ENCODE results near the gene EIF5AL1. TPM values are rescaled to one million over a fixed set of nuclear protein-coding genes. Genes with fewer than 3 reads are reported as not detected.

EIF5AL1 gene
- total RNA-seq, 6 experiments from 2014 or later, result 0.31 to 0.54 (median 0.44) TPM; not detected in 1

DNA sequence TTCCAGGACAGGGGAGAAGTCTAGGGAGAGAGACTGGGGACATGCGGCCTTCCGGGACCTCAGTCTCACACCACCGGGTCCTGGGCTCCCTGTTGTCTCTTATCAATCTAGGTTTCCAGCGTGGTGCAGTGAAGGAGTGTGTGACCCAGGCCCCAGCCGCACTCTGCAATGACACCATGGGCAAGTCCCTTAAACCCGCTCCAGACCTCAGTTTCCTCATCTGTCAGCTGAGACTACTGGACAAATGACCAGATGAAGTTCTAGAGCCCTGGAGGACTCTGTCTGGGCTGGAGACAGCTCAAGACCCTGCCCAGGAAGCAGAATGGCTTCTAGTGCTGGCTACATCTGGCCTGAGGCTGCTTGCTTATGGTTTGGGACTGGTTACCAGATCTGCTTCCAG, 20.1 kb upstream of the EIF5AL1 start:
- Histone ChIP-seq H3K4me1 (no peaks in the 10 kb centered on the region), H3K36me3 (no peaks in the 10 kb centered on the region), H3K27ac (no peak overlapping the region), H3K4me3 (no peak overlapping the region), H3K9me3 (no peaks in the 10 kb centered on the region), H3K27me3 (no peaks in the 10 kb centered on the region)
- 100% methylated on average over 3 of the region's 6 CpGs for WGBS (ENCODE audit: insufficient coverage, low coverage, low lambda C conversion rate, missing lambda C conversion rate)
- intact Hi-C loops (cut with DNase I), result loop anchor here in 1 of 2 donors (10.0 kb wide), 1 partner anchor 117 kb away; no protein-coding TSS in a partner anchor
- no peak for TF ChIP-seq POLR2A (IDR thresholded peaks at IDR 0.05)
- TF ChIP-seq, protein P1, sequence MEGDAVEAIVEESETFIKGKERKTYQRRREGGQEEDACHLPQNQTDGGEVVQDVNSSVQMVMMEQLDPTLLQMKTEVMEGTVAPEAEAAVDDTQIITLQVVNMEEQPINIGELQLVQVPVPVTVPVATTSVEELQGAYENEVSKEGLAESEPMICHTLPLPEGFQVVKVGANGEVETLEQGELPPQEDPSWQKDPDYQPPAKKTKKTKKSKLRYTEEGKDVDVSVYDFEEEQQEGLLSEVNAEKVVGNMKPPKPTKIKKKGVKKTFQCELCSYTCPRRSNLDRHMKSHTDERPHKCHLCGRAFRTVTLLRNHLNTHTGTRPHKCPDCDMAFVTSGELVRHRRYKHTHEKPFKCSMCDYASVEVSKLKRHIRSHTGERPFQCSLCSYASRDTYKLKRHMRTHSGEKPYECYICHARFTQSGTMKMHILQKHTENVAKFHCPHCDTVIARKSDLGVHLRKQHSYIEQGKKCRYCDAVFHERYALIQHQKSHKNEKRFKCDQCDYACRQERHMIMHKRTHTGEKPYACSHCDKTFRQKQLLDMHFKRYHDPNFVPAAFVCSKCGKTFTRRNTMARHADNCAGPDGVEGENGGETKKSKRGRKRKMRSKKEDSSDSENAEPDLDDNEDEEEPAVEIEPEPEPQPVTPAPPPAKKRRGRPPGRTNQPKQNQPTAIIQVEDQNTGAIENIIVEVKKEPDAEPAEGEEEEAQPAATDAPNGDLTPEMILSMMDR (IDR thresholded peaks at IDR 0.05), result no peak
- no peak for DNase-seq
- no peak for ATAC-seq

DNA sequence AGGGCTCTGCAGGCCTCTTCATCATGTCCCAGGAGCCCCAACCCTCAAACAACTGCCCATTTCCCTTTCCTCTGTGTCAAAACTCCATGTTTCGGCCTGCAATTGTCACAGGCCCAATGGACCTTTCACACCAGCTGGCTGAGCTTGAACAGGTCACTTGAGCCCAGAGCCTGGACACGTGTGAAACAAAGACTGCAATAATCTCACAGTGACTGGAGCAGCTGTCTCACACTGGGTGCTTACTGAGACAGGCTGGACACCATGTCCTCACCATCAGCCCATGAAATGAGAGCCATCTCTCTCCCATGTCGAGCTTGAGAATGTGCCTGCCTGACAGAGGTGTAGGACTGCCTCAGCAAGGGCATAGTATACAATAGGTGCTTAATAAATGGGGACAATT, 19.5 kb upstream of the EIF5AL1 start:
- Histone ChIP-seq H3K4me1 (no peaks in the 10 kb centered on the region), H3K9me3 (no peaks in the 10 kb centered on the region), H3K36me3 (no peaks in the 10 kb centered on the region), H3K4me3 (no peak overlapping the region), H3K27me3 (no peaks in the 10 kb centered on the region), H3K27ac (no peak overlapping the region)
- 62% methylated on average over 2 of the region's 3 CpGs for WGBS (ENCODE audit: insufficient coverage, low coverage, low lambda C conversion rate, missing lambda C conversion rate)
- intact Hi-C loops (cut with DNase I), result loop anchor here in 1 of 2 donors (10.0 kb wide), 1 partner anchor 118 kb away; no protein-coding TSS in a partner anchor
- ATAC-seq (no peak), DNase-seq (no peak)
- no peak for TF ChIP-seq POLR2A (IDR thresholded peaks at IDR 0.05)
- TF ChIP-seq, protein P1 (IDR thresholded peaks at IDR 0.05), result no peak

DNA sequence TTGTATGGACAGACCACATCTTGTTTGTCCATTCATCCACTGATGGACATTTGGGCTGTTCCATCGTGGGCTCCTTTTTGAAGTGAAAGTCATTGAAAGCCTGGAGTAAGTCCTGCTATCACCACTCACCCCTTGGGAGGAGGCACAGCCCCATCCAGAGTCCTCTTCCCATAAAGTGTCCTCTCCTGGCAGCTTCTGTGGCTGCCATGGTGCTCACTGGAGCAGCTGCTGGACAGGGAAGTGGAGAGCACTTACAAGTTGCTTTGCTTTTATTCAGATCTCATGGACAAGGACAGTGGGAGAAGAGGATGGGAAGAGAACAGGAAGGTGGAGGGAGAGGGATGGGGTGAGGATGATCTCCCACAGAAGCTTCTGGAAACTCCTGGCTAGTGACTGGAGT, 18.5 kb upstream of the EIF5AL1 start:
- Histone ChIP-seq H3K27me3 (no peaks in the 10 kb centered on the region), H3K4me3 (no peak overlapping the region), H3K4me1 (no peaks in the 10 kb centered on the region), H3K9me3 (no peaks in the 10 kb centered on the region), H3K36me3 (no peaks in the 10 kb centered on the region), H3K27ac (no peak overlapping the region)
- no peak for DNase-seq
- ATAC-seq, result no peak
- TF ChIP-seq, protein P1 (IDR thresholded peaks at IDR 0.05), result no peak
- TF ChIP-seq POLR2A (IDR thresholded peaks at IDR 0.05), result no peak
- intact Hi-C loops (cut with DNase I), result loop anchor here in 1 of 2 donors (10.0 kb wide), 1 partner anchor 119 kb away; no protein-coding TSS in a partner anchor
- WGBS (ENCODE audit: insufficient coverage, low coverage, low lambda C conversion rate, missing lambda C conversion rate), result 54% methylated on average over 1 of the region's 1 CpG

DNA sequence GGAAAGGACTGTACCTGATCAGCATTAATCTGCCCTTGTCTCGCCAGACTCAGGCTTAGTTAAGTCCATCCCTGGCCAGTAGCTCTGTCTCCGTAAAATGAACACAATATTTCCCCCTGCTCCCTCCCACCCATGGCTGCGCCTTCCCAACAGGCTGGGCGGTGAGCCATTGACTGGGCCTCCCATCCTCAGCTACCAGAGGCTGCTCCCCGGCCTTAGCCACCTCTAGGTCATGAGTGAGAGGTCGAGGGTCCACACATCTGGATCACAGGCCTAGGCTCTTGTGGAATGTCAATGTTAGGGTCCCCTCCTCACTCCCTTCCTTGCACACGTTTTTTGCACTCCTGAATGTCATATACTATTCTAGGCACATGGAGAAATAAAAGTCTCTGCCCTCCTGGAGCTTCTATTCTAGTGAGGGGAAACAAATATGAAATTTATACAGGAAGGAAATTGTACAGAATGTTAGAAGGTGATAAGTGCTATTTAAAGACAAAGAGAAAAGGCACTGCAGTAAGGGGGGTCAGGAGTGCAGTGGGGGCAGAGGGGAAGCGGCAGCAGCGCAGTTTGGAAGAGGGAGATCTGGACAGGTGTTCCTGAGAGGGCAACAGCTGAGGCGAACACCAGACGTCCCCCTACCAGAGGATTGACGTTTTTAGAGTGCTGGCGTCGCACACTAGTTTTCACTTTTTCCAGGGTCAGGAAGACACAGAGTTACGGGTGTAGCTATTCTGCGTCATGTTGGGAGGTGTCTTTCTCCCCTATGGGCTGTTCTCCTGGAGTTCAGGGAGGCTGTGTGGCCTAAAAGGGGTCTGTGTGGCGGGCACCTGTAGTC, 17.2 kb upstream of the EIF5AL1 start:
- TF ChIP-seq POLR2A (IDR thresholded peaks at IDR 0.05), result no peak
- TF ChIP-seq, protein P1 (IDR thresholded peaks at IDR 0.05), result no peak
- intact Hi-C loops (cut with DNase I), result loop anchor here in 1 of 2 donors (10.0 kb wide), 1 partner anchor 120 kb away; no protein-coding TSS in a partner anchor
- Histone ChIP-seq H3K36me3 (no peaks in the 10 kb centered on the region), H3K9me3 (no peaks in the 10 kb centered on the region), H3K4me1 (no peaks in the 10 kb centered on the region), H3K27me3 (no peaks in the 10 kb centered on the region), H3K27ac (no peak overlapping the region), H3K4me3 (no peak overlapping the region)
- WGBS (ENCODE audit: insufficient coverage, low coverage, low lambda C conversion rate, missing lambda C conversion rate), result 72% methylated on average over 14 of the region's 17 CpGs
- no peak for ATAC-seq
- no peak for DNase-seq

Data from right lobe of liver (tissue), 6 donors.